ENCODE measurements around the gene GAREM1. TPM values are rescaled to one million over a fixed set of nuclear protein-coding genes. Genes with fewer than 3 reads are reported as not detected.

Gene GAREM1
- total and polyA plus RNA-seq, 2 donors (not counting 3 experiments of a cell fraction or from before 2014, with no cell fraction given), result 0.69 to 1.0 TPM

GRCh38 chr18:32216390-32216789 is 254.3 kb downstream of the GAREM1 start:
- H3K4me1 ChIP-seq (ENCODE audit: control insufficient read depth, extremely low read depth, insufficient read depth, low read length), result no peaks in the 10 kb centered on the region
- H3K4me3 ChIP-seq (replicated peaks in 1 of 3; ENCODE audit: insufficient read depth in 1 of 3, low read depth in 1 of 3, low read length in 3 of 3), result no peak overlapping the region
- no peak for TF ChIP-seq MYC (IDR thresholded peaks at IDR 0.05; ENCODE audit: low read depth, low read length)
- TF ChIP-seq EZH2 (IDR thresholded peaks at IDR 0.05; ENCODE audit: borderline replicate concordance, low read depth, low read length, severe bottlenecking), result no peak
- TF ChIP-seq FOS (IDR thresholded peaks at IDR 0.05; ENCODE audit: borderline replicate concordance, insufficient read depth, low read length), result no peak
- TF ChIP-seq POLR2AphosphoS5 (IDR thresholded peaks at IDR 0.05; ENCODE audit: insufficient read depth, low read depth, low read length), result no peak
- no peak for TF ChIP-seq MAX (IDR thresholded peaks at IDR 0.05; ENCODE audit: insufficient read depth, insufficient read length)
- TF ChIP-seq POLR2A (IDR thresholded peaks at IDR 0.05; ENCODE audit: low read depth, low read length), result no peak
- no peak for TF ChIP-seq GATA2 (IDR thresholded peaks at IDR 0.05; ENCODE audit: insufficient read depth, insufficient read length, low read depth, low read length)
- TF ChIP-seq CTCF (IDR thresholded peaks at IDR 0.05; ENCODE audit: extremely low read depth in 1 of 2, insufficient read depth in 1 of 2, low read depth in 1 of 2, low read length in 2 of 2), result no peak
- TF ChIP-seq JUN (IDR thresholded peaks at IDR 0.05; ENCODE audit: borderline replicate concordance, insufficient read depth, insufficient read length, low read depth), result no peak
- H4K20me1 ChIP-seq (replicated peaks; ENCODE audit: control insufficient read depth, extremely low read depth, insufficient read depth, low read length), result no peaks in the 10 kb centered on the region
- BruUV-seq (replicated peaks), result no TSS peak
- no peaks in the 10 kb centered on the region for H3K9me1 ChIP-seq (replicated peaks; ENCODE audit: control insufficient read depth, extremely low read depth, insufficient read depth, low read length)
- H3K9me3 ChIP-seq (replicated peaks; ENCODE audit: control insufficient read depth, insufficient read depth, low read length), result no peaks in the 10 kb centered on the region
- ChIA-PET CTCF (no interaction called here), POLR2A (no interaction called here)
- H3K4me2 ChIP-seq (ENCODE audit: insufficient read depth, low read length), result no peak overlapping the region
- dilution Hi-C loops (cut with MboI; ENCODE audit: extremely low pct_ligation_motif_present, low sequenced_read_pairs), result no loop called here
- no peak overlapping the region for H2AFZ ChIP-seq (ENCODE audit: low read depth, low read length)
- H3K9ac ChIP-seq (replicated peaks; ENCODE audit: extremely low read depth, insufficient read depth, low read length), result no peak overlapping the region
- FAIRE-seq (no peak), DNase-seq (ENCODE audit: low read depth, low spot score) (no peak)
- no peaks in the 10 kb centered on the region for H3K27me3 ChIP-seq (ENCODE audit: control insufficient read depth in 2 of 2, insufficient read depth in 2 of 2, low read length in 2 of 2)
- no peaks in the 10 kb centered on the region for H3K36me3 ChIP-seq (ENCODE audit: control insufficient read depth in 2 of 2, extremely low read depth in 1 of 2, insufficient read depth in 2 of 2, low read length in 2 of 2)
- no peaks in the 10 kb centered on the region for H3K79me2 ChIP-seq (ENCODE audit: control insufficient read depth, insufficient read depth, low read length)
- no peak overlapping the region for H3K27ac ChIP-seq (ENCODE audit: insufficient read depth, low read depth, low read length)
- intact Hi-C loops (cut with micrococcal nuclease), result no loop called here

Measured in endothelial cell of umbilical vein (primary cell).